ENCODE data around the gene FILIP1L. TPM values are rescaled to one million over a fixed set of nuclear protein-coding genes. Genes with fewer than 3 reads are reported as not detected.

The FILIP1L gene
- total and polyA plus RNA-seq, 7 donors: 9.2 to 274 (median 78.5) TPM

DNA sequence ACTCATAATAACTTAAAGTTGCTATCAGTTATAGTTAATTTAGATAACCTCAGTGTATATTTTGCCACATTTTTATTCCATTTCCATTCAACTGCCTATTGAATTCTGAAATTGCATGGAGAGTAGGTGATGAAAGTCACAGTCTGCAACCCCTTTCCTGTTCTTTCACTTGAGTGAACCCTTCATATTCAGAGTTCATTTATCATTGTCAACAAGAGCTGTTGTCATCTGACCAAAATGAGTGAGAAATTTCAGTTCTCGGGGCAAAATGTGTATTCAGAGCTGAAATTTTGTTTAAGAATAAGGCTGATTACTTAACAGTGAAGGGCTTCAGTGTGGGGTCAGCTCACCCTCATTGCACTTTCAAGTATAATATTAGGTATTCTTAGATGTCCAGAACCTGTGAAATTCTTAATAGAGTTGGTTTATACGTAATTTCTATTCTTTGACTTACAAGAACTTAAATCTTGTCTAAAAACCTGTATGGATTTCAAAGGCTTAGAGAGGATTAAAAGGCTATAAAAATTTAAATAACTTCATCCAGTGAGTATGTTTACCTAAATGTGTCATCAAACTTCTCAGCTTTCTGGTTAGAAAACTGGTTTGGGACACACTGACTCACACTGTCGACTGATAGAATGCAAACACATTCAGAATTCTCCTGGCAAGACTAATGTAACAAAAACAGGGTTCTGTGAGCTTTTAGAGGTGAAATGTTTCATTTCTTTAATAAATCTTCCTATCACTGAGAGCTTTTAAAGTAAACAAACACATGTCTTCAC, 204.4 kb downstream of the FILIP1L start:
- WGBS, 3 donors: 53 to 71% (median 56%) methylated on average over 3 of the region's 3 CpGs
- Histone ChIP-seq H3K27me3 (ENCODE audit: insufficient read depth in 3 of 3, low read length in 2 of 3) (no peaks in the 10 kb centered on the region), H3K36me3 (ENCODE audit: insufficient read depth in 1 of 2, low read depth in 1 of 2) (no peaks in the 10 kb centered on the region), H3K4me3 (no peak overlapping the region), H3K9me3 (no peaks in the 10 kb centered on the region), H3K4me1 (peaks cover 33% of the 10 kb centered on the region), H3K27ac (peak overlapping the region; percentile 57)
- TF ChIP-seq, protein P1, sequence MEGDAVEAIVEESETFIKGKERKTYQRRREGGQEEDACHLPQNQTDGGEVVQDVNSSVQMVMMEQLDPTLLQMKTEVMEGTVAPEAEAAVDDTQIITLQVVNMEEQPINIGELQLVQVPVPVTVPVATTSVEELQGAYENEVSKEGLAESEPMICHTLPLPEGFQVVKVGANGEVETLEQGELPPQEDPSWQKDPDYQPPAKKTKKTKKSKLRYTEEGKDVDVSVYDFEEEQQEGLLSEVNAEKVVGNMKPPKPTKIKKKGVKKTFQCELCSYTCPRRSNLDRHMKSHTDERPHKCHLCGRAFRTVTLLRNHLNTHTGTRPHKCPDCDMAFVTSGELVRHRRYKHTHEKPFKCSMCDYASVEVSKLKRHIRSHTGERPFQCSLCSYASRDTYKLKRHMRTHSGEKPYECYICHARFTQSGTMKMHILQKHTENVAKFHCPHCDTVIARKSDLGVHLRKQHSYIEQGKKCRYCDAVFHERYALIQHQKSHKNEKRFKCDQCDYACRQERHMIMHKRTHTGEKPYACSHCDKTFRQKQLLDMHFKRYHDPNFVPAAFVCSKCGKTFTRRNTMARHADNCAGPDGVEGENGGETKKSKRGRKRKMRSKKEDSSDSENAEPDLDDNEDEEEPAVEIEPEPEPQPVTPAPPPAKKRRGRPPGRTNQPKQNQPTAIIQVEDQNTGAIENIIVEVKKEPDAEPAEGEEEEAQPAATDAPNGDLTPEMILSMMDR (IDR thresholded peaks at IDR 0.05): no peak
- intact Hi-C loops (cut with DNase I): no loop called here
- ATAC-seq (peak in 2 of 4 donors; percentile 40 to 50), DNase-seq (no peak)

- H3K4me3 ChIP-seq: no peak overlapping the region
- no peaks in the 10 kb centered on the region for H3K27me3 ChIP-seq (ENCODE audit: insufficient read depth in 3 of 3, low read length in 2 of 3)
- ATAC-seq (peak in 3 of 4 donors; percentile 35 to 64 (median 53)), DNase-seq (no peak)
- H3K9me3 ChIP-seq: no peaks in the 10 kb centered on the region
- H3K4me1 ChIP-seq: peaks cover 39% of the 10 kb centered on the region
- intact Hi-C loops (cut with DNase I): no loop called here
- no peaks in the 10 kb centered on the region for H3K36me3 ChIP-seq (ENCODE audit: insufficient read depth in 1 of 2, low read depth in 1 of 2)
- H3K27ac ChIP-seq: peak overlapping the region; percentile 57
- WGBS, 3 donors: 25 to 43% (median 31%) methylated on average over 2 of the region's 2 CpGs
- TF ChIP-seq, protein P1 (IDR thresholded peaks at IDR 0.05): no peak
These were observed 206.2 kb downstream of the FILIP1L start for GRCh38 chr3:99907959-99908544.

GRCh38 chr3:99903869-99904268, 210.4 kb downstream of the FILIP1L start:
- Histone ChIP-seq H3K4me3 (no peak overlapping the region), H3K36me3 (ENCODE audit: insufficient read depth in 1 of 2, low read depth in 1 of 2) (no peaks in the 10 kb centered on the region), H3K27ac (no peak overlapping the region), H3K4me1 (peaks cover 43% of the 10 kb centered on the region), H3K9me3 (no peaks in the 10 kb centered on the region), H3K27me3 (ENCODE audit: insufficient read depth in 3 of 3, low read length in 2 of 3) (no peaks in the 10 kb centered on the region)
- DNase-seq (no peak), ATAC-seq (no peak)
- intact Hi-C loops (cut with DNase I): no loop called here
- TF ChIP-seq, protein P1 (IDR thresholded peaks at IDR 0.05): no peak

GRCh38 chr3:99902091-99902490, 212.2 kb downstream of the FILIP1L start:
- no peaks in the 10 kb centered on the region for H3K9me3 ChIP-seq
- DNase-seq: no peak
- H3K4me1 ChIP-seq: peaks cover 29% of the 10 kb centered on the region
- intact Hi-C loops (cut with DNase I): no loop called here
- no peak for ATAC-seq
- peak overlapping the region; percentile 44 for H3K27ac ChIP-seq
- TF ChIP-seq, protein P1 (IDR thresholded peaks at IDR 0.05): no peak
- H3K27me3 ChIP-seq (ENCODE audit: insufficient read depth in 3 of 3, low read length in 2 of 3): no peaks in the 10 kb centered on the region
- no peak overlapping the region for H3K4me3 ChIP-seq
- WGBS, 3 donors: 65 to 88% (median 78%) methylated on average over 1 of the region's 1 CpG
- no peaks in the 10 kb centered on the region for H3K36me3 ChIP-seq (ENCODE audit: insufficient read depth in 1 of 2, low read depth in 1 of 2)
